A673 (cell line): ENCODE results near the gene ORAI3. TPM values are rescaled to one million over a fixed set of nuclear protein-coding genes. Genes with fewer than 3 reads are reported as not detected.
A peak's percentile ranks its signal among the peaks of the same experiment; 100 is the strongest.

Source experiments
- BruUV-seq: library from RNA; stranded (reverse); fragments of 400-500 nt; replicated peaks from 2 replicates; lab custom pipeline; 2021; lab: Mats Ljungman, UMichigan
- CTCF ChIA-PET: fragments of 300-600 bp; sonication (Branson Sonifier 250); formaldehyde crosslinking; loops from one replicate; lab custom pipeline; 2022; ENCODE audit warnings: antibody characterized with exemption; lab: Charles Lee
- POLR2A ChIA-PET: fragments of 300-600 bp; sonication (Branson Sonifier 250); formaldehyde crosslinking; loops from one replicate; lab custom pipeline; 2022; ENCODE audit warnings: antibody characterized with exemption; ENCODE audit not compliant: low non-redundant PET; lab: Charles Lee
- DNase-seq: peaks from one replicate; pipeline ENCODE4 v3.0.0-alpha.2; 2015; ENCODE audit warnings: low spot score
- H3K27ac ChIP-seq: fragments of 200-600 bp; sonication (generic); 2 replicates; pipeline ENCODE4 v1.5.1; 2016; ENCODE audit warnings: mixed run types, low read depth, mild to moderate bottlenecking, mixed read lengths, antibody characterized with exemption, low read length; ENCODE audit not compliant: poor library complexity, severe bottlenecking
- H3K27me3 ChIP-seq: fragments of 200-600 bp; sonication (generic); replicated peaks from 2 replicates; pipeline ENCODE4 v1.6.1; 2017; ENCODE audit warnings: mixed run types, low read depth, mild to moderate bottlenecking, mixed read lengths, antibody characterized with exemption, low read length; ENCODE audit not compliant: insufficient read depth, poor library complexity
- H3K36me3 ChIP-seq: fragments of 200-600 bp; sonication (generic); 2 replicates; pipeline ENCODE4 v1.6.1; 2016; ENCODE audit warnings: mixed run types, mild to moderate bottlenecking, mixed read lengths, antibody characterized with exemption, low read length; ENCODE audit not compliant: insufficient read depth, poor library complexity, severe bottlenecking
- H3K4me1 ChIP-seq: fragments of 200-600 bp; sonication (generic); 2 replicates; pipeline ENCODE4 v1.6.1; 2017; ENCODE audit warnings: mixed run types, mild to moderate bottlenecking, mixed read lengths, antibody characterized with exemption, low read length; ENCODE audit not compliant: insufficient read depth, poor library complexity, severe bottlenecking
- H3K4me3 ChIP-seq: fragments of 200-600 bp; sonication (generic); 2 replicates; pipeline ENCODE4 v1.5.1; 2016; ENCODE audit warnings: low read depth, mixed run types, mild to moderate bottlenecking, mixed read lengths, low read length; ENCODE audit not compliant: poor library complexity, severe bottlenecking
- H3K9me3 ChIP-seq: fragments of 200-600 bp; sonication (generic); 2 replicates; pipeline ENCODE4 v1.6.1; 2016; ENCODE audit warnings: mixed run types, low read depth, mild to moderate bottlenecking, mixed read lengths, antibody characterized with exemption, low read length; ENCODE audit not compliant: poor library complexity, severe bottlenecking
- CTCF ChIP-seq: fragments of 300-800, 200-600 bp; sonication (generic); conservative IDR thresholded peaks from 2 replicates; pipeline ENCODE4 v1.5.1; 2017; ENCODE audit warnings: low read depth, mild to moderate bottlenecking, antibody characterized with exemption, low read length, moderate library complexity, mixed read lengths
- EZH2 ChIP-seq: fragments of 200-600 bp; sonication (generic); IDR thresholded peaks from 2 replicates; pipeline ENCODE4 v1.6.1; 2017; ENCODE audit warnings: borderline replicate concordance, low read depth, mild to moderate bottlenecking, mixed read lengths, antibody characterized with exemption, low read length; ENCODE audit not compliant: poor library complexity, severe bottlenecking
- intact Hi-C: fragments of 100-400 bp; cut with micrococcal nuclease; formaldehyde crosslinking; loops from one replicate; pipeline ENCODE4 v1.10.0; 2022; ENCODE audit not compliant: unreplicated experiment
- total RNA-seq: library from RNA; stranded (reverse); gene quantifications from 2 replicates; pipeline ENCODE4 v1.2.3, GENCODE V29; 2021

The ORAI3 gene
- total RNA-seq, 1 experiment from 2014 or later = 2.1 TPM

- Histone ChIP-seq H3K36me3 (peaks cover 30% of the 10 kb centered on the region), H3K4me1 (peaks cover 10% of the 10 kb centered on the region), H3K27me3 (no peaks in the 10 kb centered on the region), H3K4me3 (peak overlapping the region; percentile 80), H3K9me3 (no peaks in the 10 kb centered on the region), H3K27ac (peak overlapping the region; percentile 99)
- ChIA-PET POLR2A (no interaction called here), CTCF (no interaction called here)
- intact Hi-C loops = loop anchor here (10.0 kb wide), 3 partner anchors 138 to 908 kb away; partner anchors contain the start of gene VKORC1
- TSS peak; percentile 85 for BruUV-seq
- TF ChIP-seq CTCF (peak; percentile 47; the same call in 1 of the 2 replicates), EZH2 (no peak)
- peak; percentile 92 for DNase-seq
Measured at GRCh38 chr16:30956601-30957455, 8.0 kb downstream of the ORAI3 start.

- no peak for TF ChIP-seq EZH2
- TF ChIP-seq CTCF = no peak
- Histone ChIP-seq H3K27me3 (no peaks in the 10 kb centered on the region), H3K36me3 (peaks cover 37% of the 10 kb centered on the region), H3K27ac (peak within 1 kb of the TSS; percentile 99), H3K4me3 (peak within 1 kb of the TSS; percentile 80), H3K4me1 (peaks cover 10% of the 10 kb centered on the region), H3K9me3 (no peaks in the 10 kb centered on the region)
- CTCF ChIA-PET = no interaction called here
- intact Hi-C loops = loop anchor here (10.0 kb wide), 3 partner anchors 137 to 907 kb away; partner anchors contain the start of gene VKORC1
- no TSS peak for BruUV-seq
- POLR2A ChIA-PET = no interaction called here
- peak; percentile 98 for DNase-seq
Measured at GRCh38 chr16:30957456-30958174, 8.7 kb downstream of the ORAI3 start, which contains the start of gene SETD1A. SETD1A (plus strand) TSS chr16:30957754; CDS start chr16:30958732, 978 bp downstream.

- BruUV-seq = no TSS peak
- Histone ChIP-seq H3K4me1 (peaks cover 10% of the 10 kb centered on the region), H3K9me3 (no peaks in the 10 kb centered on the region), H3K27ac (peak overlapping the region; percentile 99), H3K4me3 (peak overlapping the region; percentile 80), H3K27me3 (no peaks in the 10 kb centered on the region), H3K36me3 (peaks cover 46% of the 10 kb centered on the region)
- ChIA-PET POLR2A (no interaction called here), CTCF (no interaction called here)
- TF ChIP-seq EZH2 (no peak), CTCF (no peak)
- intact Hi-C loops = loop anchor here (10.0 kb wide), 3 partner anchors 136 to 906 kb away; partner anchors contain the start of gene VKORC1
- no peak for DNase-seq
Measured at GRCh38 chr16:30958175-30959079, 9.6 kb downstream of the ORAI3 start.
